Natural killer cell (primary cell): Measurements from ENCODE around the gene NOL3. TPM values are rescaled to one million over a fixed set of nuclear protein-coding genes. Genes with fewer than 3 reads are reported as not detected.

Experiments
- ATAC-seq, 3 donors: fragments of 150-1000 bp in 2 of 3; fragments of 200-7000 bp in 1 of 3; cut with Tn5 transposase; 1 replicate in 1 of 3; 2 replicates in 2 of 3; pipeline ENCODE4 v1.10.0; 2021; ENCODE audit warnings: mild to moderate bottlenecking in 2 of 3, moderate library complexity in 2 of 3
- DNase-seq, 2 donors: peaks; one replicate each; pipeline versions ENCODE4 v3.0.0 to v3.0.0-alpha.2; 2013 to 2021; ENCODE audit warnings: mixed read lengths in 1 of 2
- H3K27ac ChIP-seq: one replicate; pipeline ENCODE4 v1.5.1; 2013; ENCODE audit warnings: mild to moderate bottlenecking, low read length
- H3K27me3 ChIP-seq: one replicate; pipeline ENCODE4 v1.6.1; 2013; ENCODE audit warnings: low read length; ENCODE audit not compliant: control insufficient read depth, insufficient read depth
- H3K36me3 ChIP-seq: one replicate; pipeline ENCODE4 v1.6.1; 2013; ENCODE audit warnings: low read length; ENCODE audit not compliant: control insufficient read depth, insufficient read depth
- H3K4me1 ChIP-seq: one replicate; pipeline ENCODE4 v1.6.1; 2013; ENCODE audit warnings: low read length; ENCODE audit not compliant: control insufficient read depth, insufficient read depth
- H3K4me3 ChIP-seq: one replicate; pipeline ENCODE4 v1.5.1; 2013; ENCODE audit warnings: low read length
- H3K9me3 ChIP-seq: one replicate; pipeline ENCODE4 v1.6.1; 2013; ENCODE audit warnings: low read length; ENCODE audit not compliant: control insufficient read depth, insufficient read depth
- H3K27ac Mint-ChIP-seq, 2 donors: one replicate each; pipeline ENCODE4 v1.8.0; 2022; ENCODE audit warnings: mild to moderate bottlenecking in 2 of 2, mixed read lengths in 2 of 2, moderate library complexity in 1 of 2
- H3K27me3 Mint-ChIP-seq, 2 donors: one replicate each; pipeline ENCODE4 v1.8.0; 2022; ENCODE audit warnings: low read depth in 2 of 2, mixed read lengths in 2 of 2
- H3K36me3 Mint-ChIP-seq: one replicate; pipeline ENCODE4 v1.8.0; 2022; ENCODE audit warnings: mixed read lengths
- H3K4me1 Mint-ChIP-seq, 2 donors: one replicate each; pipeline ENCODE4 v1.8.0; 2022; ENCODE audit warnings: mixed read lengths in 2 of 2
- H3K4me3 Mint-ChIP-seq: one replicate; pipeline ENCODE4 v1.8.0; 2022; ENCODE audit warnings: mild to moderate bottlenecking, moderate library complexity, mixed read lengths
- H3K9me3 Mint-ChIP-seq, 2 donors: one replicate each; pipeline ENCODE4 v1.8.0; 2022; ENCODE audit warnings: mixed read lengths in 2 of 2
- CTCF ChIP-seq: fragments of 200-600 bp; IDR thresholded peaks from one replicate; pipeline ENCODE4 v1.8.0; 2022; ENCODE audit warnings: antibody characterized with exemption
- WGBS: methylation state at CpG from one replicate; pipeline ENCODE4 v1.1.7; 2013; ENCODE audit warnings: missing lambda C conversion rate; ENCODE audit not compliant: insufficient coverage; 5-methylcytosine and 5-hydroxymethylcytosine counted together
- intact Hi-C: fragments of 100-400 bp; cut with micrococcal nuclease; formaldehyde crosslinking; loops from one replicate; pipeline ENCODE4 v1.14.2; 2022
- total RNA-seq, 4 donors: library from RNA; stranded (reverse); fragments of 120-200 nt in 1 of 4; gene quantifications; one replicate each; pipeline versions ENCODE4 v1.2.3 to v1.2.4, GENCODE V29; 2013 to 2022

Gene NOL3
- total RNA-seq, 3 donors from 2014 or later (not counting 1 experiment from before 2014, with no cell fraction given): 0.88 to 1.3 (median 1.3) TPM

DNA sequence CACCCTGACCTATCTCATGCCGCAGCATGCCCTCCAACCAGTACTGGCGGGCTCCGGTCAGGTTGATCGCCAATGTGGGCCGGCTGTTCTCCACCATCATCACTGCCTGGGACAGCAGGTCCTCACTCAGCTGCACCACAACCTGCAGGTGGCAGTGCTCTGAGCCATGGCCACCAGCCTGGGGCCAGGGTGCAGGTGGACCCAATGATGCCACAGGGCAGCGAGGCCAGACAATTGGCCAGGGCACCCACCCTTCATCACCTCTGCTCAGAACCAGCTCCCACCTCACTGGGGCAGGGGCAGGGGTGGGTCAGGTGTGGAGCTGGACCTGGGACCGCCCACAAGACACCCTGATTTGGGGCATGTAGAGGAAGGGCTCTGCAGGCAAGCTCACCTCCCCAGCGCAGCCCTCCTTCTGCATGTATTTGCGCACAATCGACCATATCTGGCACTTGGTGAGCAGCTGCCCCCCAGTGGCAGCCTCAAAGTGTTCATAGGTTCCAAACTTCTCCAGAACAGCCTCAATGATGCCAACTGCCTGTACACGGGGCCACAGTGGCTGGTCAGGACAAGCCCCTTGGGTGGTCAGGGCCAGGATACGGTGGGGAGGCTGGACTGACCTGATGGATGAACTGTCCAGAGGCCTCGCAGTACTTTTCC lies 9.2 kb downstream of the NOL3 start:
- TF ChIP-seq CTCF: no peak
- WGBS: 94% methylated on average over 13 of the region's 13 CpGs

DNA sequence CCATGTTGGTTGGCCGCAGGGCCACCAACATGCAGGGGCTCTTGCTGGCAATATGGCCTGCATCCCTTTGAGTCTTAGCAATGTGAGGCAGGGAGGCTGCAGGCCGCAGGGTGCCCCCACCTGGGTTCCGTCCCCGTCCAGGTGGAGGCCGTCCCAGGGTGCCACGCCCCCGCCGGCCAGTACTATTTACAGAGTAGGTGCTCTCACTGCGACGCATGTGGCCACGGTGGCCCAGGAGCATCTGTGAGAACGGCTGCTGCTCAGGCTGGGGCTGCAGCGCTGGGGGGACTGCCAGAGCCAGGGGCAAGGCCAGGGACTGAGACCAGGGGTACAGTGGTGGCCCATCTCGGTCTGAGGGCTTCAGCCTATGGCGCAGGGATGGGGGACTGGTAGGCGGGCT lies 9.8 kb downstream of the NOL3 start:
- intact Hi-C loops: no loop called here
- Histone ChIP-seq H3K27me3 (no peaks in the 10 kb centered on the region), H3K27ac (no peak overlapping the region), H3K4me1 (peaks cover 32% of the 10 kb centered on the region), H3K36me3 (no peaks in the 10 kb centered on the region), H3K9me3 (no peaks in the 10 kb centered on the region), H3K4me3 (no peak overlapping the region)
- WGBS: 94% methylated on average over 16 of the region's 16 CpGs
- Mint-ChIP-seq H3K27me3 (peaks cover 0 to 4% of the 10 kb centered on the region in 2 donors), H3K27ac (no peak overlapping the region), H3K4me3 (no peak overlapping the region), H3K36me3 (no peaks in the 10 kb centered on the region), H3K9me3 (no peaks in the 10 kb centered on the region), H3K4me1 (peaks cover 8 to 30% of the 10 kb centered on the region in 2 donors)
- no peak for TF ChIP-seq CTCF
- ATAC-seq (no peak), DNase-seq (no peak)

More for the DNA sequence above, 9.2 kb downstream of the NOL3 start:
- no peaks in the 10 kb centered on the region for H3K9me3 Mint-ChIP-seq
- Histone ChIP-seq H3K27ac (no peak overlapping the region), H3K4me3 (no peak overlapping the region), H3K27me3 (no peaks in the 10 kb centered on the region), H3K4me1 (peaks cover 32% of the 10 kb centered on the region), H3K9me3 (no peaks in the 10 kb centered on the region), H3K36me3 (no peaks in the 10 kb centered on the region)
- intact Hi-C loops: no loop called here
- no peak overlapping the region for H3K27ac Mint-ChIP-seq
- H3K27me3 Mint-ChIP-seq: peaks cover 0 to 3% of the 10 kb centered on the region in 2 donors
- no peaks in the 10 kb centered on the region for H3K36me3 Mint-ChIP-seq
- ATAC-seq (no peak), DNase-seq (peak in 1 of 2 donors; percentile 28)
- H3K4me1 Mint-ChIP-seq: peaks cover 6 to 28% of the 10 kb centered on the region in 2 donors
- no peak overlapping the region for H3K4me3 Mint-ChIP-seq

- H3K9me3 Mint-ChIP-seq: no peaks in the 10 kb centered on the region
- no peak overlapping the region for H3K4me3 Mint-ChIP-seq
- WGBS: 99% methylated on average over 2 of the region's 2 CpGs
- no peak overlapping the region for H3K27ac ChIP-seq
- H3K9me3 ChIP-seq: no peaks in the 10 kb centered on the region
- peaks cover 1% of the 10 kb centered on the region for H3K27me3 ChIP-seq
- peaks cover 37% of the 10 kb centered on the region for H3K4me1 ChIP-seq
- TF ChIP-seq CTCF: no peak
- H3K36me3 ChIP-seq: no peaks in the 10 kb centered on the region
- H3K4me1 Mint-ChIP-seq: peaks cover 13 to 27% of the 10 kb centered on the region in 2 donors
- peaks cover 0 to 8% of the 10 kb centered on the region in 2 donors for H3K27me3 Mint-ChIP-seq
- no peaks in the 10 kb centered on the region for H3K36me3 Mint-ChIP-seq
- intact Hi-C loops: no loop called here
- no peak overlapping the region for H3K4me3 ChIP-seq
- no peak for DNase-seq
- no peak overlapping the region for H3K27ac Mint-ChIP-seq
- no peak for ATAC-seq
These were observed 11.0 kb downstream of the NOL3 start for GRCh38 chr16:67181346-67181745.

GRCh38 chr16:67182288-67182687 lies 11.9 kb downstream of the NOL3 start:
- Mint-ChIP-seq H3K36me3 (no peaks in the 10 kb centered on the region), H3K9me3 (no peaks in the 10 kb centered on the region), H3K27ac (no peak overlapping the region), H3K27me3 (peaks cover 0 to 8% of the 10 kb centered on the region in 2 donors), H3K4me3 (no peak overlapping the region), H3K4me1 (peaks cover 13 to 26% of the 10 kb centered on the region in 2 donors)
- Histone ChIP-seq H3K36me3 (no peaks in the 10 kb centered on the region), H3K4me3 (no peak overlapping the region), H3K4me1 (peaks cover 37% of the 10 kb centered on the region), H3K9me3 (no peaks in the 10 kb centered on the region), H3K27ac (no peak overlapping the region), H3K27me3 (peaks cover 2% of the 10 kb centered on the region)
- 83% methylated on average over 2 of the region's 2 CpGs for WGBS
- ATAC-seq (no peak), DNase-seq (no peak)
- no peak for TF ChIP-seq CTCF
- intact Hi-C loops: loop anchor here (2.0 kb wide), 1 partner anchor 65 kb away; the partner anchor contains the start of gene FHOD1
